ENCODE results near the gene AGPS. TPM values are rescaled to one million over a fixed set of nuclear protein-coding genes. Genes with fewer than 3 reads are reported as not detected.

AGPS gene
- total RNA-seq, 1 donor from 2014 or later: 67.1 TPM

DNA sequence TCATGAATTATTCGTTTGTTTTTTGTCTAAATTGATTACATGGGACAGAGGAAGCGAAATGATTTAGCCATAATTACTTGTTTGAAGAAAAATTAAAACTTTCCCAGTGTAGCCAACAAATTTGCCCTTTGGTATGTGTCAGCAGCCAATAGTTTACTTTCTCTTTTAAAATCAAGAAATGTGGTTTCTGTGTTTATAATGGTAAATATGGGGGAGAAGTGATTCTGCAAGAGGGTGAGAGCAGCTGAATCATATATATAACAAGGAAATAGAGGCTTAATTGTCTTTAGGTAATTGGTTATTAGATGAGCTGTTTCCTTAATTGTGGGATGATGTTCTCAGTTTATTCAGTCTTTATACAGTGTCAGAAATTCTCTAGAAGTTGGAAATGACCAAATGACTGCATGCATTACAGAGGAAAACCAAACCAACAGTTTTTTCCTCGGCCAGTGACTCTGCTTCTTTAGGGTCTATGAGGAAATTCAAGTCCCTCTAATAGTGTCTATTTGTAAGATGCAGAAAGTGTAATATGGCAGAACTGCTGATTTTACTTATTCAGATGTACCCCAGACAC, 132.9 kb downstream of the AGPS start:
- intact Hi-C loops (cut with micrococcal nuclease): no loop called here

DNA sequence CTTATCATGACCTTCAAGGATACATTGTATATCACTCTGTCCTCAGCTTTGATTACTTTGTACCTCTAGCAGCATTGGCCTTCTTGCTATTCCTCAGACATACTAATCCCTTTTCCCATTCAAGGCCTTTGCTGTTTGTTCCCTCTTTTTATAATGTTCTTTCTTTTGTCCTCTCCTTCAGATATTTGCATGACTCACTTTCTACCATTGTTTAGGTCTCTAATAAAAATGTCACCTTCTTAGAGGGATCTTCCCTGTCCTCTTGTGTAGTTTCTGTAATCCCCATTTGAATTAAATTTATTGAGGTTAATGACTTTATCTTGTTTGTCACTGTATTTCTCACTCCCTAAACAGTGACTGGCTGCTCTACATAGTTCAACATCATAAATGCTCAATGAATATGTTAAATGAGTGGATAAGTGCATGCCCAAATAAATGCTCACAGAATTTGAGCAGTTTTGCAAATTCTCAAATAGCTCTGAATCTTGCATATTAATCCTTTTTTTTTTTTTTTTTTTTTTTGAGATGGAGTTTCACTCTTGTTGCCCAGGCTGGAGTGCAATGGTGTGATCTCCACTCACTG, 135.9 kb downstream of the AGPS start:
- intact Hi-C loops (cut with micrococcal nuclease): no loop called here

DNA sequence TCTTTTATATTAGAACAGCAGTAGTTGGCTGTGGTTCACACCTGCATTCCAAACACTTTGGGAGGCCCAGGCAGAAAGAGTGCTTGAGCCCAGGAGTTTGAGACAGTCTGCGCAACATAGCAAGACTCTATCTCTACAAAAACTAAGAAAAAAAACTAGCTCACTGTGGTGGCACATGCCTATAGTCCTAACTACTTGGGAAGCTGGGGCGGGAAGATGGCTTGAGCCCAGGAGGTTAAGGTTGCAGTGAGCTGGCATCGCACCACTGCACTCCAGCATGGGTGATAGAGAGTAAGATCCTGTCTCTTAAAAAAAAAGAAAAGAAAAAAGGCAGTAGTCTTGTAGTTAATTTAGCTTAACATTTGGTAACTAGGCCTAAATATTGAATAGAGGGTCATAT, 136.6 kb downstream of the AGPS start:
- intact Hi-C loops (cut with micrococcal nuclease): no loop called here

DNA sequence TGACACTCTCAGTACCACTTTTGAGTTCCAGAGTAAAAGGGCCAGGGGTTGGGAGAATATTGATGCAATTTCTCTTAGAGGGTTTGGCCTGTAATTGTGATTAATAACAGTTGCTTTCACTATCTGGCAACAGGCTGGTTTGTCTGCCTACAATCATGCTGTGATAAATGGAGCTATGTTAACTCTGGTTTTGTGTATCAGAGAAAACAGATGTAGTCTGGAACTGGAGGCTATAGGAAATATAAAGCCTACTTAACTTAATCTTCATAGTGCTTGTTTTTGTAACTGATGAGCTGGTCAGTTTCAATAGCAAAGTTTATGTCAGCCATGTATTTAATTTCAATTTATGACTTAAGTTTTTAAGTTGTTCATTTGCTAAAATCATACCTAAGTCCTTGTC, 138.0 kb downstream of the AGPS start:
- intact Hi-C loops (cut with micrococcal nuclease): no loop called here

DNA sequence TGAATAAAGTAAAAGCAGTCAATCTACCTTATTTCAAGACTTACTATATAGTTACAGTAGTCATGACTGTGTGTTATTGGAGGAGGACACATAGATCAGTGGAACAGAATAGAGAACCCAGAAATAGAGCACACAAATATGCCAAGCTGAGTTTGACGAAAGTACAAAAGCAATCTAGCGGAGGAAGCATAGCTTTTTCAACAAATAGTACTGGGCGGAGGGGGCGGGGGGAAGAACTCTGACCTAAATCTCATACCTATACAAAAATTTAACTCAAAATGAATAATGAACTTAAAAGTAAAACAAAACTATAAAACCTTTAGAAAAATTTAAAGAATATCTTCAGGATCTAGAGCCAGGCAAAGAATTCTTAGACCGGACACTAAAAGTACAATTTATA, 139.1 kb downstream of the AGPS start:
- intact Hi-C loops (cut with micrococcal nuclease): no loop called here

DNA sequence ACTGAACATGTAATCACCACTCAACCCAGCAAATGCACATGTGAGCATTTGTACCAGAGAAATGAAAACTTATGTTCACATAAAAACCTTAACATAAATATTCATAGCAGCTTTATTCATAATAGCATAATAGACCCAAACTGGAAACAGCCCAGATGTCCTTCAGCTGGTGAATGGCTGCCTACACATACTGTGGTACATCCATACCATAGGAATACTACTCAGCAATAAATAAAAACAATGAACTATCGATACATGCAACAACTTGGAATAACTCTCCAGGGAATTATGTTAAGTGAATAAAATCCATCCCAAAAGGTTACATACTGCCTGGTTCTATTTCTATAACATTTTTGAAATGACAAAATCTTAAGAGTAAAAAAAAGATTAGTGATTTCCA, 140.0 kb downstream of the AGPS start:
- intact Hi-C loops (cut with micrococcal nuclease): no loop called here

DNA sequence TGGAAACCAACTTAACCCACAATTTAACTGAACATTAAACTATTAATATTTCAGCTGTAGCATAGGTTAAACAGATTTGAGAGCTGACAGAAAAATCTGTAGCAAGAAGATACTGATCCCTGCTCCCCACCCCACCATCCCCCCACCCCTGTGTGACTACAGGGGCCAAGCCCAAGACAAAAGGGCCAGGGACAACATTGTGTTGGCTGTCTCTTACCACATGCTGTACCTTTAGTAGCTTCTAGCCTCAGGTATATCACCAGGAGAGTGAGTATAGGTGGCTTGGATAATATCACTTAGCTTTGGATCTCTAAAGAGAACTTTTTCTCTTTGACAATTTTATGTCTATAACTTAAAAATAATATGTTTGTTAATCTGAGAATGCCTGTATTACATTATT, 140.7 kb downstream of the AGPS start:
- intact Hi-C loops (cut with micrococcal nuclease): no loop called here

DNA sequence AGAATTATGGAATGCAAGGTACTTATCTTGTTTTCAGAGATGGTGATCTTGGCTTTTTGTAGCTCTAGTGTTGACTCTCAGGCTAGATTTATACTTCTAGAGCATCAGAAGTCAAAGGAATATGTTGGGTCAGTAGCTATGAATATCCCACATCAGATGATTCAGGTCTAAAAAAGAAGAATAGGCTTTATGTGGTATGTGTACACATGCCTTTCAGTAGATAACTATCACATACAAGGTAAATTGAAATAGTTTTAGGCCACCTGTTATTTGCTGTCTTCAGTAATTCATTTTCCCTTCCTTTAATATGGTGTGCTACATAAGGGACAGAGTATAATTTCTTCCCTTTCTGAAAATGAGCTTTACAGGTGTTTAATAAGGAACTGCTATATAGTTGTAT, 142.4 kb downstream of the AGPS start:
- intact Hi-C loops (cut with micrococcal nuclease): no loop called here

DNA sequence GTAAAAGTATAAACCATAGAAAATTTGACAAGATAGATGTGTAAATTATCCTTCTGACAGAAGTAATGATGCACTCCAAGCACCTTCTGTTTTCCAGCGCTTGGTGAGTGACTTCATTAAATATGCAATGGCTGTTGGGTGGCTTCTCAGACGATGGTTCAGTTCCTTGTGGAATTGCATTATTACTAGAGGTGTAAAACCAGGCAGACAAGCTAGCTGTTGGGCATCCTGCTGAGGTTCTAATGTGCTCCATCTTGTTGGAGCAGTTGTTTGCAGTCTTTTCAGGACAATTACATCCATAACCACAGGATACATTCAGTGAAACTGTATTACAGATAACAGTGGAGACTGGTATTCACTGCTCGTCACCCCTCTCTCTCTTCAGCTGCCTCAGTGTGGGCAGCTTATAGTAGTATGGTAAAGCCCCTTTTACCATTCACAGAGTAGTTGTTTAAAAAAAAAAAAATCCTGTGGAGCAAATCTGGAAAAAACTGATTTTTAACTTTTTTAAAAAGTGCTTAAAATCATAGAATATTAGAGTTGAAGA, 143.5 kb downstream of the AGPS start:
- intact Hi-C loops (cut with micrococcal nuclease): no loop called here

DNA sequence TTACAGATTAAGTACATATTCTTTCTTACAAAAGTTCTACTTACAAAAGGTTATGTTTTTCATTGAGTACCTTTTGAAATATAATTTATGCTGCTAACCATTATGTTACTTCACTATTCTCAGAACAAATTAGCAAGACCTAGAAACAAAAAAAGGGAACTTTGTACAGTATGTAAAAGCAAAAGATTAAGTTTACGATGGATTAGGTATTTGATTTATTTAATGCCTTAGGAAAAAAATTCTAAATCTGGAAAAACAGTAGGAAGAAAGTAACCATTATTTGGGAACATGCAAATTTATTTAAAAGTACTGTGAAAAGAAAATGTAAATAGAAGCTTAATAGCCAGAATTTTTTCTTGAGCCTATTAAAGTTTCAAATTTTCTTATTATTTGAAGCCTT, 144.6 kb downstream of the AGPS start:
- intact Hi-C loops (cut with micrococcal nuclease): no loop called here

DNA sequence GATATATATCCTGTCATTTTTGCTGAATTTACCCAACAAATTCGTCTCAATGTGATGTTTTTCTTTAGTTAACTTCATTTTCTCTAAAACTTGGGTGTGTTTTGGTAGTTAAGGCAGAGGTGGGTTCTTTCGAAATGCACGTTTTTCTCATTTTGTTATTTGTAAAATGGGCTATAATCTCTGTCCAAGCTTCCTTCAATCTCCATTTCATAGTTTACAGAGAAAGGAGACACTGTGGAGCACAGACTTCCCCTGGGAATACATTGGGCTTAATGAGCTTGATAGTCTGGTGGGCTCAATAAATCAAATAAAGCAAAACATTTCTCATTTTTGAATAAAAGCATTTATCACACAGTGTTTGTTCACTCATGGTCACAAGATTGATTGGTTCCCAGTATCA, 145.1 kb downstream of the AGPS start:
- intact Hi-C loops (cut with micrococcal nuclease): no loop called here

DNA sequence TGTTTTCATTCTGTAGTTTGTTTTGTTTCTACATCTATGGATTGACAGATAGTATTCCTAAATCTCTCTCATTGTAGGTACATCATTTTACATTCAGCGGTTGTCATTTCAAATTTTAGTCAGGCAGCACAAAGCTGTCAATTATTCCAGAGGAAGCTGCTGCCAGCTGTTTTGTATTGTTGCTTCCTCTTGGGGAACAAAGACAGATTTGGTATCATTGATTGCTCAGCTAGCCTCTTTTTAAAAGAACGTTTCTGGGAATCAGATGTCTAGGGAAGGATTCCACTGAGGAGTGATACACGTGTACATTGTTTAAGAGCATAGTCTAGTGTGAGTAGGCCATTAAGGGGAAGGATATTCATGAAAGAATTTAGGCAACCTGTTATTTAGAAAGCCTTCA, 145.8 kb downstream of the AGPS start:
- intact Hi-C loops (cut with micrococcal nuclease): no loop called here

DNA sequence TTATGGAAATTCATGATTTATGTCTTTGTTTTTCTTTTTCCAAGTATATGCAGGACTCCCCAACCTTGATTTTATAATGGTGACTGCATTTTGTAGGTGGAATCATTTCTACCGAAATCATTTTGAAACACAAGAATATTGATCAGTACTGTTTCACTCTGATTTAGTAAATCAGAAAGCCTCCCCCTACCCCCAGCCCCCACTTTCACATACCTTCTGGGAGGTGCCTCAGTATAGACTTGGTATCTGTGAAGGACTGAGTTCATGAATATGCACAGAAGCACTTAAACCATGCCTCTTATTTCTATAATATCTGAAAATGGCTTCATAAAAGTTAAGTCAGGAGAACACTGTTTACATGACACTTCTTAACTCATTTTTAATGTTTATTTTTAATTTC, 147.7 kb downstream of the AGPS start:
- intact Hi-C loops (cut with micrococcal nuclease): loop anchor here (10.0 kb wide), 1 partner anchor 985 kb away; no protein-coding TSS in a partner anchor

DNA sequence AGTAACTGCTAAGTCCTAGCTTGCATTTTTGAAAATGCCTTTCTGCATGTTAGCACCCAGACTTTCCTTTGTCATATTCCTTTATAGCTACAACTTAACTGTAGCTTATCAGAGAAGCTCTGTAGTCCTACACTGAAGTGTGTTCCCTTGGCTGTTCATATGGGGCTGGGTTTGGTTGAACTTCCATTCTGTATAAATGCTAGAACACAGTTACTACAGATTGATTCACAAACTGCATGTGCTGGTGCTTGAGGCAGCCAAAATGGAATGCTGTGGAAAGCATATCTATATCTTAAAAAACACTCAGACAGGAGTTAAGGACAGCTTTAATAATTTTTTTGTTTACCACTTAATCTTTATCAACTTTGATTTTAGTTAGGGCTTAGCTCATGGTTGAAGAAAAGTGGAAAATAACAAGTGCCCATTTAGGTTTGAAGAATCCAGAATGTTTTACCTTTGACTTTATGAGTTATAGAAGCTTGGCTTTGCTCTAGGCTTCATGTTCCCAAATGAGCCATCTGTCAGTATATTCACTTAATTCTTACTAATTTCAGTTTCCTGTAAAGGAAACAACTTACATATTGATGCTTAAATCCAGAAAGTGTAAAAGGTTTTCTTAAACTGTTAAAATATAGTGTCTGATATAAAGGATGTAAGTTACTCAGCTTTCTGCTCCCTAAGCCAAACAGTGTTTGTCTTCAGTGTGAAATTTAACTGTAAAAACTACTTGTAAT, 148.9 kb downstream of the AGPS start:
- intact Hi-C loops (cut with micrococcal nuclease): loop anchor here (10.0 kb wide), 1 partner anchor 983 kb away; no protein-coding TSS in a partner anchor

DNA sequence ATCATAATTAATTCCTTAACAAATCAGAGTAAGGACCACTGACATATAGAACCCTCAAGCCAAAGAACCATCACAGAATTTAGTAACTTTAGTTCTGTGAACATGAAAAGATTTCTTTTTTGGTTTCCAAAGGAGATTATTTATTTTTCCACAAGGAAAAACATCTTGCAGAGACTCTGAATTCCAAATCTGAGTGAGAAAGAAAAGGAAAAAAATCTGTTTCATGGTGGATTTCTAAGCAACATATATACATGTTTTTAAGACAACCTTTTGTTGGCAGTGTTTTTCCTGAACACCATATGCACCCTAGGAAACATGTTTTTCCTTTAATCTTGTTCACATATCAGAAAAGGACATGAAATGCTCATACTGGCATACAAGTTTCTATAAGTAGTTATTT, 149.8 kb downstream of the AGPS start:
- intact Hi-C loops (cut with micrococcal nuclease): loop anchor here (10.0 kb wide), 1 partner anchor 982 kb away; no protein-coding TSS in a partner anchor

DNA sequence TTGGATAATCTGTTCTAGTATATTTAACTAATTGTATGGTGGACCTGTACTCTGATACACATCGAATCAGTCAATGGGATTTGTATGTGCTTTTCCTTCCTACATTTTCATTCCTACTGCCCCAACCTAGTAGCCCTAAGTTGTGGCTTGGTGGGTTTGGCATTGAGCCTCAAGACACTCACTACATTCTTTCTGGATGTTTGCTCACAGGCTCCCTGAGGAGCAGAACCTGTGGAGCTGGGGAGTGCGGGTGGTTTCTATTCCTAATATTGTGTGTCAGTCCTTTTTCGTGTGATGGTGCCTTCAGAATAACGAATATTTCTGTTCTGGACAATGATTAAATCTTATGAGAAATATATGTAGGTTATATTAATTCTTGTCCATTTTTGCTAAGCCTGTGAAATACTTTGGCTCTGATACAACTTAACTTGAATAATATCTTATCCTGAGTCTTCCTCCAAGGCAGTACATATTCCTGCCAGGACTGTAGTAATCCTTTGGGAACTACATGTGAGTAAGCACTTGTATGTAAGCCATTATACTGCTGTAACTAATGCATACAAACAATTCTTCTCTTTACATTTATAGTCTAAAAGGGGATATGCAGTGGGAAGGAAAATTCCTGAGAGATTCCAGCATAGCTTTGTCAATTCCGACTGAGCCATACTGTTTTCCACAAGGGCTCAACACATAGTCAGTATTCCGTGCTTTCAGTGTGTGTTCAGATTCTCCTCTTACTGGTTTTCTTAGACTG, 150.6 kb downstream of the AGPS start:
- intact Hi-C loops (cut with micrococcal nuclease): loop anchor here (10.0 kb wide), 1 partner anchor 982 kb away; no protein-coding TSS in a partner anchor

DNA sequence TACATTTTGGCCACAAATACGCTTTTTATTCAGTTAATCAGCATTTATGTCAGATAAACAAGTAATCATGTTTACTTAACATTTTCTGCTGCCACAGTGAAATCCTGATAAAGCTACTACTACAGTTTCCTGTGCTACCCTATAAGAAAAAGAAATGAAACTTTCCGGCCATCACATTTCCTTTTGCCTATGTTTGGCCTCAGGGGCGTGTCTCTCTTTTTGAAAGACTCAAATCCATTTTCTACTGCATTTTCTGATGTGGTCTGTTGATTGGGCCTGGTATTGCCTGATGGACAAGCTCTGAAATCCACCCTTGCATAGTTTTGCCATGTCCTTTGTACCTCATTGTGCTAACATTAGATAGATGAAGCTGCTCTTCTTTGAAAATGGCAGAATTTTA, 152.6 kb downstream of the AGPS start:
- intact Hi-C loops (cut with micrococcal nuclease): loop anchor here (10.0 kb wide), 1 partner anchor 980 kb away; no protein-coding TSS in a partner anchor

DNA sequence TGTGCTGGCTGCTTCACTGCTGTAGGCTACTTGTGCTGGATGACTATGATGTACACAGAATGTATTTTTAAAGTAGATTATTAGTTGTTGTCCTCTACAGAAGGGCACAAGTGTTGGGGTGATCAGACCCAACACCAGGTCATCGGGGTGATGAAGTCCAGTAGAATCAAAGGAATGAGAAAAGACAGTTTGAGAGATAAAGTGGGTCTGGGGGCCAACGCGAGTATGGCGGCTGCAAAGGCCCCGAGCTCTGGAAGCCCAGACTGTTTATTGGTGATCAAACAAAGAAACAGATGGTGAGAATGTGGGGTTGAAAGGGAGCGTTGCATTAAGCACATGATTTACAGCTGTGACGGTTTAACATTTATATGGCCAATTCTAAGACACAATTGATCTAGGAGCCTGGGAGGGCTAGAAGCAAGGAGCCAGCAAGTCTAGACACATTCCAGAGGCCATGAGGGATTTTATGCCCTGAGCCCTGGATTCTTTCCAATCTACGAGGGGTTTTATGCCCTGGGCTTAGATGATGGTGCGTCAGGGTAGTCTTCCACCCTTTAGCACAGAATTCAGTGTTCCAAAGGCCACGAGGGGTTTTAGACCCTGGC, 153.5 kb downstream of the AGPS start:
- intact Hi-C loops (cut with micrococcal nuclease): loop anchor here (10.0 kb wide), 1 partner anchor 979 kb away; no protein-coding TSS in a partner anchor

DNA sequence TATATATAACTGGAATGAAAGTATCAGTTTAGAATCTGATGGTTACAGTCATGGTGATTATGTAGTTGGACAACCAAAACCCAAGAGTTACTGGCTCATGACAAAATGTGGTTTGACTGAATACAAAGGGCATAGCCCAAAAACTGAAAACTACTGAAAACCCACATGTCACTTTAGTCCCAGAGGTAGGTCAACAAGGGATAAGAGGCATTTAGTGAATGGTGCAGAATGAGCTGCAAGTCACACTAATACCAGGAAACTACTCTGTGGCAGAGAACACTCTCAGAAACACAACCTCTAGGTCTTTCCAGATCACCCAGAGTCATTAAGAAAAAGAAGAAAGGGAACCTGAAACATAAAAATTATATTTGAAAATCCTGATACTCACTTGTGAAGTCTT, 154.5 kb downstream of the AGPS start:
- intact Hi-C loops (cut with micrococcal nuclease): loop anchor here (10.0 kb wide), 1 partner anchor 978 kb away; no protein-coding TSS in a partner anchor

DNA sequence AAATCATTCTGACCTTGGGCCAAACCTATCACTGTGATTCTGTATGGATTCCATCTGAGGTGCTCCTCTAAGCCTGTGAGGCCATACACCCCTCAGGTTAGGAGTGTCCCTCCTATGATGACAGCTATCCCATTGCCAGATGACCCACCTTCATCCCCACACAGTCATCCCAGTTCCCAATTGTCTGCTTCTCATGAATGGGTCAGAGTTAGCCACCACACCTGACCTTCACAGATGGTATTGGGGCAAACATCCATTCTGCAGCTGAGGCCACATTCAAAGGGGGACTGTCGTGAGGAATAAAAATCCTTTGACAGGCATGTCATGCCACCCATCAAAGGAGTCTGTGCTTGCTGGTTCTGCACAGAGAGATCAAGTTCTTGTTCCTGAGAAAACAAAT, 155.2 kb downstream of the AGPS start:
- intact Hi-C loops (cut with micrococcal nuclease): loop anchor here (10.0 kb wide), 1 partner anchor 977 kb away; no protein-coding TSS in a partner anchor

DNA sequence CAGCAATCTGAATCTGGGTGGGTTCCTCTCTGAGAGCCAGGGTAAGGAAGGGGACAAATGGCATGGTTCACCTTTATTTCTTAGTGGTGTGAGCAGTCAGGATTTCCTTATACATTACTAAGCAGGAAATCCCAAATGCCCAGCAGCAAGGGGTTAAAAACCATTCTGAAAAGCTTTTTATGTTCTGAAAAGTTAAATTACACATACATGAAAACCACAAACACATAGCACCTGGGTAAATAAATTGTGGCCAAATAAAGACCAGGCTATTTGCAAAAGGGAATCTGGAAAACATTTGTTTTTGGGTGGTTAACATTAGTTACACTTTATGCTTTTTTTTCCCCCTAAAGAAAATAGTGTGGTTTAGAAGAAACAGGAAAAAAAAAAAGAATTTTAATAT, 156.1 kb downstream of the AGPS start:
- intact Hi-C loops (cut with micrococcal nuclease): loop anchor here (10.0 kb wide), 1 partner anchor 976 kb away; no protein-coding TSS in a partner anchor

Data from T-helper 2 cell treated with Interferon-gamma antibody and Interleukin-4, amounts not matched to agents 100 ng/mL and 5 ng/mL, for 36 hours (primary cell).